Ishikawa (cell line): Measurements from ENCODE around the gene ZNF397.

Source experiments
- MAX ChIP-seq: IDR thresholded peaks from 2 replicates; pipeline ENCODE4 v1.6.1; 2012
- NFIC ChIP-seq: IDR thresholded peaks from 2 replicates; pipeline ENCODE4 v1.6.1; 2012
- TAF1 ChIP-seq: IDR thresholded peaks from 2 replicates; pipeline ENCODE4 v1.6.1; 2012; ENCODE audit warnings: low read depth, mild to moderate bottlenecking
- TCF12 ChIP-seq: IDR thresholded peaks from 2 replicates; pipeline ENCODE4 v1.6.1; 2012; ENCODE audit warnings: low read depth
- YY1 ChIP-seq: IDR thresholded peaks from 2 replicates; pipeline ENCODE4 v1.6.1; 2012; ENCODE audit warnings: low read depth
- TF ChIP-seq, protein P1 (sequence below): IDR thresholded peaks from 2 replicates; pipeline ENCODE4 v1.6.1; 2012

DNA sequence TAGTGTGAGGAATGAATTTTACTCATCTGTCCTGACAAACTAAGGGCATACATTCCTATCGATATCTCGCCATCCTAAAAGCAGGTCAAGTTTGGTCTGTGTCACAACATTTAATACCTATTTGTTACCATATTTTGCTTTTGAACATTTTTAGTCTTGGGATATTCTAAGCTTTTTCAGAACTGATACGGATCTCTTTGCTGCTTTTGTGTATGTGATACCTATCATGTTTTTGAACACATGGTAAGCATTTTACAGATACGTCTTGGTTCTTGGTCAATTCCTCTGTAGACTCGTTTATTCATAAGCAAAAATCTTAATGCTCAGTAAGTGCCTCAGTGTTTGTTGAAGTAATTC, 592 bp downstream of the ZNF397 start:
- TF ChIP-seq MAX (no peak), TCF12 (no peak), YY1 (no peak), TAF1 (no peak), NFIC (no peak)
- TF ChIP-seq, protein P1, sequence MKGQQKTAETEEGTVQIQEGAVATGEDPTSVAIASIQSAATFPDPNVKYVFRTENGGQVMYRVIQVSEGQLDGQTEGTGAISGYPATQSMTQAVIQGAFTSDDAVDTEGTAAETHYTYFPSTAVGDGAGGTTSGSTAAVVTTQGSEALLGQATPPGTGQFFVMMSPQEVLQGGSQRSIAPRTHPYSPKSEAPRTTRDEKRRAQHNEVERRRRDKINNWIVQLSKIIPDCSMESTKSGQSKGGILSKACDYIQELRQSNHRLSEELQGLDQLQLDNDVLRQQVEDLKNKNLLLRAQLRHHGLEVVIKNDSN, result no peak
